WTC11 (cell line): ENCODE measurements around the gene PPM1K. TPM values are rescaled to one million over a fixed set of nuclear protein-coding genes. Genes with fewer than 3 reads are reported as not detected.

Source experiments
- ATAC-seq: fragments of 200-7000 bp; cut with Tn5 transposase; 2 replicates; pipeline ENCODE4 v1.10.0; 2021; ENCODE audit warnings: mild to moderate bottlenecking, moderate library complexity
- CTCF ChIA-PET: fragments of 300-600 bp; sonication (Branson Sonifier 250); formaldehyde crosslinking; loops from one replicate; lab custom pipeline; 2021; ENCODE audit warnings: antibody characterized with exemption; lab: Charles Lee
- POLR2A ChIA-PET: fragments of 350-600 bp; sonication (Branson Sonifier 250); formaldehyde crosslinking; loops from one replicate; lab custom pipeline; 2021; ENCODE audit warnings: antibody characterized with exemption; lab: Charles Lee
- DNase-seq: peaks from one replicate; pipeline ENCODE4 v3.0.0; 2021; ENCODE audit warnings: low spot score
- H3K27ac Mint-ChIP-seq: 2 replicates; pipeline ENCODE4 v1.8.0; 2021; ENCODE audit warnings: mixed read lengths
- H3K27me3 Mint-ChIP-seq: 2 replicates; pipeline ENCODE4 v1.8.0; 2021; ENCODE audit warnings: low read depth, mild to moderate bottlenecking, moderate library complexity, mixed read lengths
- H3K36me3 Mint-ChIP-seq: 2 replicates; pipeline ENCODE4 v1.8.0; 2021; ENCODE audit warnings: mixed read lengths
- H3K4me1 Mint-ChIP-seq: 2 replicates; pipeline ENCODE4 v1.8.0; 2022; ENCODE audit warnings: mixed read lengths
- H3K4me3 Mint-ChIP-seq: 2 replicates; pipeline ENCODE4 v1.8.0; 2021; ENCODE audit warnings: mild to moderate bottlenecking, moderate library complexity, mixed read lengths
- H3K9me3 Mint-ChIP-seq: 2 replicates; pipeline ENCODE4 v1.8.0; 2021; ENCODE audit warnings: mixed read lengths
- ATF1 ChIP-seq: sonication (generic); formaldehyde crosslinking; IDR thresholded peaks from 2 replicates; pipeline ENCODE4 v1.8.1; 2023; ENCODE audit warnings: mild to moderate bottlenecking, moderate library complexity, missing genetic modification reagents
- CBFB ChIP-seq: sonication (generic); formaldehyde crosslinking; IDR thresholded peaks from 2 replicates; pipeline ENCODE4 v1.8.1; 2022; ENCODE audit warnings: mild to moderate bottlenecking, low read depth, missing genetic modification reagents
- FOXP1 ChIP-seq: sonication (generic); formaldehyde crosslinking; IDR thresholded peaks from 2 replicates; pipeline ENCODE4 v1.8.0; 2022; ENCODE audit warnings: missing genetic modification reagents, mild to moderate bottlenecking, moderate library complexity, borderline replicate concordance
- GABPB1 ChIP-seq: sonication (generic); formaldehyde crosslinking; IDR thresholded peaks from 2 replicates; pipeline ENCODE4 v1.8.1; 2023; ENCODE audit warnings: mild to moderate bottlenecking, missing genetic modification reagents
- IRF1 ChIP-seq: sonication (generic); formaldehyde crosslinking; IDR thresholded peaks from 2 replicates; pipeline ENCODE4 v1.8.0; 2023; ENCODE audit warnings: missing genetic modification reagents
- JAZF1 ChIP-seq: fragments of 250-450 bp; sonication (Bioruptor Pico); IDR thresholded peaks from 2 replicates; pipeline ENCODE4 v1.9.0; 2021; ENCODE audit warnings: moderate library complexity, mild to moderate bottlenecking, inconsistent platforms
- MXD4 ChIP-seq: fragments of 250-450 bp; sonication (Bioruptor Pico); IDR thresholded peaks from 2 replicates; pipeline ENCODE4 v1.8.0; 2021; ENCODE audit warnings: mild to moderate bottlenecking, moderate library complexity, borderline replicate concordance
- NFYB ChIP-seq: sonication (generic); formaldehyde crosslinking; conservative IDR thresholded peaks from 2 replicates; pipeline ENCODE4 v1.8.0; 2022; ENCODE audit warnings: low read depth, missing genetic modification reagents
- NR3C1 ChIP-seq: sonication (generic); formaldehyde crosslinking; conservative IDR thresholded peaks from 2 replicates; pipeline ENCODE4 v1.8.1; 2023; ENCODE audit warnings: low read depth, mild to moderate bottlenecking, missing genetic modification reagents
- RELA ChIP-seq: sonication (generic); formaldehyde crosslinking; IDR thresholded peaks from 2 replicates; pipeline ENCODE4 v1.8.1; 2022; ENCODE audit warnings: missing genetic modification reagents, mild to moderate bottlenecking, borderline replicate concordance
- SMAD4 ChIP-seq: sonication (generic); formaldehyde crosslinking; IDR thresholded peaks from 2 replicates; pipeline ENCODE4 v1.8.0; 2022; ENCODE audit warnings: mild to moderate bottlenecking, missing genetic modification reagents
- SOX15 ChIP-seq: fragments of 250-450 bp; sonication (Bioruptor Pico); IDR thresholded peaks from 2 replicates; pipeline ENCODE4 v1.9.0; 2021; ENCODE audit warnings: mild to moderate bottlenecking
- TEAD4 ChIP-seq: sonication (generic); formaldehyde crosslinking; IDR thresholded peaks from 2 replicates; pipeline ENCODE4 v1.8.0; 2022; ENCODE audit warnings: mild to moderate bottlenecking, missing genetic modification reagents
- TP53 ChIP-seq: sonication (generic); formaldehyde crosslinking; IDR thresholded peaks from 2 replicates; pipeline ENCODE4 v1.8.1; 2023; ENCODE audit warnings: mild to moderate bottlenecking, missing genetic modification reagents
- ZNF121 ChIP-seq: sonication (generic); formaldehyde crosslinking; IDR thresholded peaks from 2 replicates; pipeline ENCODE4 v1.8.0; 2023; ENCODE audit warnings: missing genetic modification reagents
- ZNF396 ChIP-seq: fragments of 250-450 bp; sonication (Bioruptor Pico); IDR thresholded peaks from 2 replicates; pipeline ENCODE4 v1.8.0; 2021; ENCODE audit warnings: mild to moderate bottlenecking, moderate library complexity, borderline replicate concordance
- ZNF671 ChIP-seq: fragments of 250-450 bp; sonication (Bioruptor Pico); IDR thresholded peaks from 2 replicates; pipeline ENCODE4 v1.8.0; 2021; ENCODE audit warnings: mild to moderate bottlenecking
- total RNA-seq: library from RNA; stranded (reverse); gene quantifications from 3 replicates; pipeline ENCODE4 v1.2.3, GENCODE V29; 2021
- TF ChIP-seq, protein P1 (sequence below): sonication (generic); formaldehyde crosslinking; IDR thresholded peaks from 2 replicates; pipeline ENCODE4 v1.8.0; 2022; ENCODE audit warnings: mild to moderate bottlenecking, missing genetic modification reagents
- TF ChIP-seq, protein P2 (sequence below): fragments of 250-450 bp; sonication (Bioruptor Pico); IDR thresholded peaks from 2 replicates; pipeline ENCODE4 v2.1.2; 2022; ENCODE audit warnings: mild to moderate bottlenecking, moderate library complexity
- TF ChIP-seq, protein P3 (sequence below): sonication (generic); formaldehyde crosslinking; conservative IDR thresholded peaks from 2 replicates; pipeline ENCODE4 v1.8.1; 2023; ENCODE audit warnings: mild to moderate bottlenecking, low read depth, missing genetic modification reagents, moderate library complexity
- TF ChIP-seq, protein P4 (sequence below): sonication (generic); formaldehyde crosslinking; IDR thresholded peaks from 2 replicates; pipeline ENCODE4 v1.8.1; 2022; ENCODE audit warnings: mild to moderate bottlenecking, missing genetic modification reagents, moderate library complexity, borderline replicate concordance
- TF ChIP-seq, protein P5 (sequence below): sonication (generic); formaldehyde crosslinking; IDR thresholded peaks from 2 replicates; pipeline ENCODE4 v1.8.1; 2022; ENCODE audit warnings: missing genetic modification reagents, borderline replicate concordance
- TF ChIP-seq, protein P6 (sequence below): sonication (generic); formaldehyde crosslinking; IDR thresholded peaks from 2 replicates; pipeline ENCODE4 v1.8.1; 2023; ENCODE audit warnings: mild to moderate bottlenecking, missing genetic modification reagents

Gene PPM1K
- total RNA-seq, 1 experiment from 2014 or later: 17.0 TPM

- no peak for TF ChIP-seq NFYB (CRISPR knock-in tag)
- TF ChIP-seq TP53 (CRISPR knock-in tag): no peak
- no peak for TF ChIP-seq FOXP1 (CRISPR knock-in tag)
- TF ChIP-seq MXD4: no peak
- no peak for TF ChIP-seq ZNF671
- TF ChIP-seq, protein P1, sequence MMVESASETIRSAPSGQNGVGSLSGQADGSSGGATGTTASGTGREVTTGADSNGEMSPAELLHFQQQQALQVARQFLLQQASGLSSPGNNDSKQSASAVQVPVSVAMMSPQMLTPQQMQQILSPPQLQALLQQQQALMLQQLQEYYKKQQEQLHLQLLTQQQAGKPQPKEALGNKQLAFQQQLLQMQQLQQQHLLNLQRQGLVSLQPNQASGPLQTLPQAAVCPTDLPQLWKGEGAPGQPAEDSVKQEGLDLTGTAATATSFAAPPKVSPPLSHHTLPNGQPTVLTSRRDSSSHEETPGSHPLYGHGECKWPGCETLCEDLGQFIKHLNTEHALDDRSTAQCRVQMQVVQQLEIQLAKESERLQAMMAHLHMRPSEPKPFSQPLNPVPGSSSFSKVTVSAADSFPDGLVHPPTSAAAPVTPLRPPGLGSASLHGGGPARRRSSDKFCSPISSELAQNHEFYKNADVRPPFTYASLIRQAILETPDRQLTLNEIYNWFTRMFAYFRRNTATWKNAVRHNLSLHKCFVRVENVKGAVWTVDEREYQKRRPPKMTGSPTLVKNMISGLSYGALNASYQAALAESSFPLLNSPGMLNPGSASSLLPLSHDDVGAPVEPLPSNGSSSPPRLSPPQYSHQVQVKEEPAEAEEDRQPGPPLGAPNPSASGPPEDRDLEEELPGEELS (CRISPR knock-in tag): no peak
- no peak for TF ChIP-seq ZNF396 (CRISPR knock-in tag)
- TF ChIP-seq, protein P2, sequence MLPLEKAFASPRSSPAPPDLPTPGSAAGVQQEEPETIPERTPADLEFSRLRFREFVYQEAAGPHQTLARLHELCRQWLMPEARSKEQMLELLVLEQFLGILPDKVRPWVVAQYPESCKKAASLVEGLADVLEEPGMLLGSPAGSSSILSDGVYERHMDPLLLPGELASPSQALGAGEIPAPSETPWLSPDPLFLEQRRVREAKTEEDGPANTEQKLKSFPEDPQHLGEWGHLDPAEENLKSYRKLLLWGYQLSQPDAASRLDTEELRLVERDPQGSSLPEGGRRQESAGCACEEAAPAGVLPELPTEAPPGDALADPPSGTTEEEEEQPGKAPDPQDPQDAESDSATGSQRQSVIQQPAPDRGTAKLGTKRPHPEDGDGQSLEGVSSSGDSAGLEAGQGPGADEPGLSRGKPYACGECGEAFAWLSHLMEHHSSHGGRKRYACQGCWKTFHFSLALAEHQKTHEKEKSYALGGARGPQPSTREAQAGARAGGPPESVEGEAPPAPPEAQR (CRISPR knock-in tag): no peak
- no peak for TF ChIP-seq RELA
- no peak for TF ChIP-seq SOX15 (CRISPR knock-in tag)
- no peak for TF ChIP-seq IRF1
- TF ChIP-seq, protein P3, sequence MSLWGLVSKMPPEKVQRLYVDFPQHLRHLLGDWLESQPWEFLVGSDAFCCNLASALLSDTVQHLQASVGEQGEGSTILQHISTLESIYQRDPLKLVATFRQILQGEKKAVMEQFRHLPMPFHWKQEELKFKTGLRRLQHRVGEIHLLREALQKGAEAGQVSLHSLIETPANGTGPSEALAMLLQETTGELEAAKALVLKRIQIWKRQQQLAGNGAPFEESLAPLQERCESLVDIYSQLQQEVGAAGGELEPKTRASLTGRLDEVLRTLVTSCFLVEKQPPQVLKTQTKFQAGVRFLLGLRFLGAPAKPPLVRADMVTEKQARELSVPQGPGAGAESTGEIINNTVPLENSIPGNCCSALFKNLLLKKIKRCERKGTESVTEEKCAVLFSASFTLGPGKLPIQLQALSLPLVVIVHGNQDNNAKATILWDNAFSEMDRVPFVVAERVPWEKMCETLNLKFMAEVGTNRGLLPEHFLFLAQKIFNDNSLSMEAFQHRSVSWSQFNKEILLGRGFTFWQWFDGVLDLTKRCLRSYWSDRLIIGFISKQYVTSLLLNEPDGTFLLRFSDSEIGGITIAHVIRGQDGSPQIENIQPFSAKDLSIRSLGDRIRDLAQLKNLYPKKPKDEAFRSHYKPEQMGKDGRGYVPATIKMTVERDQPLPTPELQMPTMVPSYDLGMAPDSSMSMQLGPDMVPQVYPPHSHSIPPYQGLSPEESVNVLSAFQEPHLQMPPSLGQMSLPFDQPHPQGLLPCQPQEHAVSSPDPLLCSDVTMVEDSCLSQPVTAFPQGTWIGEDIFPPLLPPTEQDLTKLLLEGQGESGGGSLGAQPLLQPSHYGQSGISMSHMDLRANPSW (CRISPR knock-in tag): no peak
- TF ChIP-seq CBFB: no peak
- TF ChIP-seq ATF1 (CRISPR knock-in tag): no peak
- DNase-seq (no peak), ATAC-seq (no peak)
- H3K4me3 Mint-ChIP-seq: no peak overlapping the region
- POLR2A ChIA-PET: no interaction called here
- no peak overlapping the region for H3K27ac Mint-ChIP-seq
- CTCF ChIA-PET: no interaction called here
- no peaks in the 10 kb centered on the region for H3K4me1 Mint-ChIP-seq
- no peaks in the 10 kb centered on the region for H3K9me3 Mint-ChIP-seq
- no peaks in the 10 kb centered on the region for H3K36me3 Mint-ChIP-seq
- no peaks in the 10 kb centered on the region for H3K27me3 Mint-ChIP-seq
These were observed 11.3 kb upstream of the PPM1K start for GRCh38 chr4:88295656-88296055.

GRCh38 chr4:88291003-88291402, 6.6 kb upstream of the PPM1K start:
- H3K36me3 Mint-ChIP-seq: no peaks in the 10 kb centered on the region
- ATAC-seq: no peak
- no peak overlapping the region for H3K4me3 Mint-ChIP-seq
- no peak for DNase-seq
- no peaks in the 10 kb centered on the region for H3K9me3 Mint-ChIP-seq
- CTCF ChIA-PET: no interaction called here
- POLR2A ChIA-PET: interaction anchor here (0.6 kb wide), 1 partner anchor 127 kb away, joined by 4 read pairs; no protein-coding TSS in a partner anchor
- no peak overlapping the region for H3K27ac Mint-ChIP-seq
- H3K4me1 Mint-ChIP-seq: no peaks in the 10 kb centered on the region
- H3K27me3 Mint-ChIP-seq: peaks cover 9% of the 10 kb centered on the region
- TF ChIP-seq, protein P4, sequence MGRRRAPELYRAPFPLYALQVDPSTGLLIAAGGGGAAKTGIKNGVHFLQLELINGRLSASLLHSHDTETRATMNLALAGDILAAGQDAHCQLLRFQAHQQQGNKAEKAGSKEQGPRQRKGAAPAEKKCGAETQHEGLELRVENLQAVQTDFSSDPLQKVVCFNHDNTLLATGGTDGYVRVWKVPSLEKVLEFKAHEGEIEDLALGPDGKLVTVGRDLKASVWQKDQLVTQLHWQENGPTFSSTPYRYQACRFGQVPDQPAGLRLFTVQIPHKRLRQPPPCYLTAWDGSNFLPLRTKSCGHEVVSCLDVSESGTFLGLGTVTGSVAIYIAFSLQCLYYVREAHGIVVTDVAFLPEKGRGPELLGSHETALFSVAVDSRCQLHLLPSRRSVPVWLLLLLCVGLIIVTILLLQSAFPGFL (CRISPR knock-in tag): no peak
- TF ChIP-seq, protein P5, sequence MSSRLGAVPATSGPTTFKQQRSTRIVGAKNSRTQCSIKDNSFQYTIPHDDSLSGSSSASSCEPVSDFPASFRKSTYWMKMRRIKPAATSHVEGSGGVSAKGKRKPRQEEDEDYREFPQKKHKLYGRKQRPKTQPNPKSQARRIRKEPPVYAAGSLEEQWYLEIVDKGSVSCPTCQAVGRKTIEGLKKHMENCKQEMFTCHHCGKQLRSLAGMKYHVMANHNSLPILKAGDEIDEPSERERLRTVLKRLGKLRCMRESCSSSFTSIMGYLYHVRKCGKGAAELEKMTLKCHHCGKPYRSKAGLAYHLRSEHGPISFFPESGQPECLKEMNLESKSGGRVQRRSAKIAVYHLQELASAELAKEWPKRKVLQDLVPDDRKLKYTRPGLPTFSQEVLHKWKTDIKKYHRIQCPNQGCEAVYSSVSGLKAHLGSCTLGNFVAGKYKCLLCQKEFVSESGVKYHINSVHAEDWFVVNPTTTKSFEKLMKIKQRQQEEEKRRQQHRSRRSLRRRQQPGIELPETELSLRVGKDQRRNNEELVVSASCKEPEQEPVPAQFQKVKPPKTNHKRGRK: no peak
- TF ChIP-seq ZNF121 (CRISPR knock-in tag) (no peak), MXD4 (no peak), JAZF1 (CRISPR knock-in tag) (no peak), SMAD4 (CRISPR knock-in tag) (no peak), GABPB1 (CRISPR knock-in tag) (no peak), ZNF671 (no peak), TEAD4 (CRISPR knock-in tag) (no peak), NR3C1 (CRISPR knock-in tag) (no peak)
- TF ChIP-seq, protein P3 (CRISPR knock-in tag): no peak
- TF ChIP-seq, protein P6, sequence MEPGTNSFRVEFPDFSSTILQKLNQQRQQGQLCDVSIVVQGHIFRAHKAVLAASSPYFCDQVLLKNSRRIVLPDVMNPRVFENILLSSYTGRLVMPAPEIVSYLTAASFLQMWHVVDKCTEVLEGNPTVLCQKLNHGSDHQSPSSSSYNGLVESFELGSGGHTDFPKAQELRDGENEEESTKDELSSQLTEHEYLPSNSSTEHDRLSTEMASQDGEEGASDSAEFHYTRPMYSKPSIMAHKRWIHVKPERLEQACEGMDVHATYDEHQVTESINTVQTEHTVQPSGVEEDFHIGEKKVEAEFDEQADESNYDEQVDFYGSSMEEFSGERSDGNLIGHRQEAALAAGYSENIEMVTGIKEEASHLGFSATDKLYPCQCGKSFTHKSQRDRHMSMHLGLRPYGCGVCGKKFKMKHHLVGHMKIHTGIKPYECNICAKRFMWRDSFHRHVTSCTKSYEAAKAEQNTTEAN (CRISPR knock-in tag): no peak
